ENCODE measurements around the gene CATSPERE. TPM values are rescaled to one million over a fixed set of nuclear protein-coding genes. Genes with fewer than 3 reads are reported as not detected.
"Not testable (repeated sequence)": the region's sequence is repeated elsewhere in the genome, so short reads cannot be mapped to it uniquely, and the experiment has no call there.

CATSPERE gene
- total RNA-seq, 2 donors from 2014 or later: 0.26 to 2.3 TPM

- Histone ChIP-seq H3K4me1 (peaks cover 9% of the 10 kb centered on the region), H3K27me3 (no peaks in the 10 kb centered on the region), H3K36me3 (replicated peaks in 1 of 2; ENCODE audit: insufficient read depth in 1 of 2, low read depth in 2 of 2) (no peaks in the 10 kb centered on the region), H3K27ac (no peak overlapping the region), H3K4me3 (no peak overlapping the region), H3K9me3 (no peaks in the 10 kb centered on the region)
- DNase-seq (no peak), ATAC-seq (no peak)
- no peak for TF ChIP-seq CTCF (IDR thresholded peaks at IDR 0.05)
- no peak for TF ChIP-seq POLR2A (IDR thresholded peaks at IDR 0.05)
- 92 to 100% methylated on average over 2 of the region's 2 CpGs for WGBS, 2 donors
- intact Hi-C loops (cut with DNase I): no loop called here
These were observed 214.1 kb downstream of the CATSPERE start for GRCh38 chr1:244675167-244675566.

GRCh38 chr1:244678697-244679096, 217.6 kb downstream of the CATSPERE start:
- H3K9me3 ChIP-seq: no peaks in the 10 kb centered on the region
- H3K36me3 ChIP-seq (replicated peaks in 1 of 2; ENCODE audit: insufficient read depth in 1 of 2, low read depth in 2 of 2): no peaks in the 10 kb centered on the region
- no peak overlapping the region for H3K4me3 ChIP-seq
- H3K27ac ChIP-seq: no peak overlapping the region
- DNase-seq (no peak), ATAC-seq (no peak)
- H3K27me3 ChIP-seq: no peaks in the 10 kb centered on the region
- intact Hi-C loops (cut with DNase I): no loop called here
- no peak for TF ChIP-seq POLR2A (IDR thresholded peaks at IDR 0.05)
- TF ChIP-seq CTCF (IDR thresholded peaks at IDR 0.05): no peak
- no peaks in the 10 kb centered on the region for H3K4me1 ChIP-seq
- WGBS, 2 donors: 74 to 76% methylated on average over 6 of the region's 6 CpGs

- ATAC-seq (no peak), DNase-seq (no peak)
- Histone ChIP-seq H3K4me1 (no peaks in the 10 kb centered on the region), H3K27me3 (no peaks in the 10 kb centered on the region), H3K27ac (no peak overlapping the region), H3K36me3 (replicated peaks in 1 of 2; ENCODE audit: insufficient read depth in 1 of 2, low read depth in 2 of 2) (no peaks in the 10 kb centered on the region), H3K4me3 (no peak overlapping the region), H3K9me3 (no peaks in the 10 kb centered on the region)
- intact Hi-C loops (cut with DNase I): no loop called here
- TF ChIP-seq CTCF (IDR thresholded peaks at IDR 0.05) (no peak), POLR2A (IDR thresholded peaks at IDR 0.05) (no peak)
- 90 to 97% methylated on average over 1 of the region's 1 CpG for WGBS, 2 donors
These were observed 219.6 kb downstream of the CATSPERE start for GRCh38 chr1:244680667-244681066.

GRCh38 chr1:244682087-244682486, 221.0 kb downstream of the CATSPERE start:
- DNase-seq; H3K4me3 ChIP-seq; H3K4me1 ChIP-seq; intact Hi-C loops (cut with DNase I); H3K27ac ChIP-seq; H3K36me3 ChIP-seq (replicated peaks in 1 of 2; ENCODE audit: insufficient read depth in 1 of 2, low read depth in 2 of 2); H3K9me3 ChIP-seq; ATAC-seq; H3K27me3 ChIP-seq: not testable (repeated sequence)
- 86 to 92% methylated on average over 4 of the region's 4 CpGs for WGBS, 2 donors

Small RNA genes within 50 kb of the gene (small RNA-seq; reads per million reads assigned to genes)
- gene CYCSP5: not detected

Other genes starting within 250 kb of the CATSPERE start
- 10 to 100 TPM in 1 of 2 donors, 1 to 10 TPM in 1; 9.9 to 23.1 TPM for gene ADSS2, start 9.4 kb upstream of the CATSPERE start, total RNA-seq
- gene DESI2, start 191.9 kb downstream of the CATSPERE start, total RNA-seq: 10 to 100 TPM; 14.5 TPM